NCI-H2107 treated with DMSO at 0.1 percent for 48 hours (cell line): ENCODE data around the gene ECM2.

Source experiments
- DNase-seq: peaks from one replicate; lab custom pipeline; 2025; ENCODE audit not compliant: unreplicated experiment; lab: John Stamatoyannopoulos, UW

The ECM2 gene

DNA sequence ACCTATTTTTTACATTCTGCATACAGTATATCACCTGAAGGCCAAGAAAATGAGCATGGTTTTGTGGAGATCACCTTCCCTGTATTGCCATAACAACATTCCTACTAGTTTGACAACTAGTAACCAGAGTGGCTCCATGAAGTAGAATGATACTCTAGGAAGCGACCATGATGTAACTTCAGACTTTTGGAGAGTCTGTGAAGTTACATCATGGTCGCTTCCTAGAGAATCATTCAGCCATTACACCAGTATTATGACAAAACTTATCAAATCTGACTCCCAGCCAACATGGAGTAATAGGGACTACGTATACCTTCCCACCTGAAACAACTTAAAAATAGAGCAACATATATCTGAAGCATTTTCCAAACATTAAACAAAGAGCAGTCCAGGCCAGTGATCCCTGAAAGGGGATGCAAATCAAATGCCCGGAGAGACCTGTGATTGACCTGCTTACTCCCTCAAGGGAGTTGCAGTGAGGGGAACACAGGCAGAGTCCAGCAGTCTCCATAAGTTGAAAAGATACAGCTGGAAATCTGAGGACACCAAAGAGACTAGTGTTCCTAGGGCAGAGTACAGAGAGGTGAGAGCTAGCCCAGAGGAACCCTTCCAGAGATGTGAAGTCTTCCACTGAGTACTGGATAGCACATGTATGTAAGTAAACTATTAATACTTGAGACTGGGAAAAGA, 7.8 kb downstream of the ECM2 start:
- DNase-seq: no peak

DNA sequence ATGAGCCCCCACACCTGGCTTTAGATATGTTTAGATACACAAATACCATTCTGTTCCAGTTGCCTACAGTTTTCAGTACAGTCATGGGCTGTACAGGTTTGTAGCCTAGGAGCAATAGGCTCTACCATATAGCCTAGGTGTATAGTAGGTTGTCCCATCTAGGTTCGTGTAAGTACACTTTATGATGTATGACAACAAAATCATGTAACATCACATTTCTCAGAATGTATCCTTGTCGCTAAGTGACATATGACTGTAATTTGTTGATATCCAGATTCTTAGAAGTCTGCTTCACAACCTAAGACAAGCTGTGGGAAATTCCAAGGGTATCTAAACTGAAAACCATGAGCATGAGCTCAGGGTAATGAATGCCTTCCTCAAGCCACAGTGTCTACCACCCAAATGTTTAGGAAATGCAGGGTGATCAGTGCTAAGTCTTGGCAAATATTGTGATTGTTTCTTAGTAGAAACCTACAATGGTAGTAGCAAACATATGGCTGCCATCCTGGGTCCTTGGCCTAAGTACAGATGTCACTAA, 8.4 kb downstream of the ECM2 start:
- no peak for DNase-seq

DNA sequence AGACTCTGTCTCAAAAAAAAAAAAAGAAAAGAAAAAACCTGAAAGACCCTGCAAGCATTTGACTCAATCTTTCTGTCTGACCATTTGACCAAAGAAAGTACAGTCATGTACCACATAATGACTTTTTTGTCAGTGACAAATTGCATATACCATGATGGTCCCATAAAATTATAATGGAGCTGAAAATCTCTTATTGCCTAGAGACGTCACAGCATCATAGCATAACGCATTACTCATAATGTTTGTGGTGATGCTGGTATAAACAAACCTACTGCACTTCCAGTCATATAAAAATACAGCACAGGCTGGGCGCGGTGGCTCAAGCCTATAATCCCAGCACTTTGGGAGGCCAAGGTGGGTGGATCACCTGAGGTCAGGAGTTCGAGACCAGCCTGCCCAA, 10.5 kb downstream of the ECM2 start:
- DNase-seq: no peak

GRCh38 chr9:92524881-92525280, 10.9 kb downstream of the ECM2 start:
- DNase-seq: no peak

DNA sequence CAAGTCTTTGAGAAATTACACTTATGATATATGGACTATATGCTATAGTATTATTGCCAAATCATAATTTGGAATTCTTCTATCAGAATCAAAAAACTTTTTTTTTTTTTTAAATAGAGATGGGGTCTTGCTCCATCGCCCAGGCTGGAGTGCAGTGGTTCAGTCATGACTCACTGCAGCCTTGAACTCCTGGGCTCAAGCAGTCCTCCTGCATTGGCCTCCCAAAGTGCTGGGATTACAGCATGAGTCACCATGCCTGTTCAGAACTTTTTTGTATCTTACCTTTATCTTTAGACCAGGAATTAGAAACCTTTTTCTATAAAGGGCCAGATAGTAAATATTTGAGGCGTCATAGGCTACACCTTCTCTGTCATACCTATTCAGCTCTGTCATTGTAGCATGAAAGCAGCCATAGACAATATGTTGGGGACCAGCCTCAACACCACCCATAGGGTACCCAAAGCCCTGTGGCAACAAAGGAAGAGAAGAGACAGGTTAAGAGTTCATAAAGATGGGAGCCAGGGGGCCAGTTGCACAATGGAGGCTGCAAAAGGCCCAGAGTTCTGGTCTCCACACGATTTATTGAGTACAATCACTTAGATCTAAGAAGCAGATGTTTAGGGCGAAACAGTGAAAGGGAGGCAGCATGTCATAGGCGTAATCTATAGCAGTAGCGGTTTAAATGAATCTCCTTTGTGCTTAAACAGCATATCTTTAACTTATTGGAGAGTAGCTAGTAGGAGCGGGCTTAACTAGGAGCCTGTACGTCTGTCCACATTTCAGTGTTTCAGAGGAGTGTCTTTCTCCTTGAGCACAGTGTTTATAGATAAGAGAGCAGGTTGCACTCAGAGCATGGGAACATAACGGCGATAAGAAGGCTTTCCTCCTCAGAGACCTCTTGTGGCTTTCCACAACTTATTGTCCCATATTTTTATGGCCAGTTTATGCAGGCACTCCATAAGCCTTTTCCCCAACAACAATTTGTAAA, 12.5 kb downstream of the ECM2 start:
- DNase-seq: peak; percentile 45

- no peak for DNase-seq
Observed at GRCh38 chr9:92520837-92521236, 15.0 kb downstream of the ECM2 start.

DNA sequence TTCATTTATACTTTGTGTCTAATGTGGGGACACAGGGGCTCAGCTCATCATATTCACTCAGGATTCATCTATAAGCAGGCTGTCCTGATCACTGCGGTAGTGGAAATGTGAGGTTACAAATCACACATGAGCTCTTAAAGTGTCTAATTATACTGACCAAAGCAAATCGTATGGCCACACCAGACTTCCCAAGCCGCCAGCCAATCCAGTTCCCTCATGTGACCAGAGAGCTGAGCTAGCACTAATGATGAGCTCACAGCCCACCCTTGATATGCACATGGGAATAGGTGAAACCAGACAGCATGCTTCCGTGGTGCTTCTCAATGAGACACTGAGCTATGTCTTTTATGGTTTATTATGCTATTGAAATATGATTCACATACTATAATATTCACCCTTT, 17.6 kb downstream of the ECM2 start:
- no peak for DNase-seq

GRCh38 chr9:92517046-92517445, 18.7 kb downstream of the ECM2 start:
- no peak for DNase-seq

GRCh38 chr9:92516521-92516920, 19.3 kb downstream of the ECM2 start:
- no peak for DNase-seq

DNA sequence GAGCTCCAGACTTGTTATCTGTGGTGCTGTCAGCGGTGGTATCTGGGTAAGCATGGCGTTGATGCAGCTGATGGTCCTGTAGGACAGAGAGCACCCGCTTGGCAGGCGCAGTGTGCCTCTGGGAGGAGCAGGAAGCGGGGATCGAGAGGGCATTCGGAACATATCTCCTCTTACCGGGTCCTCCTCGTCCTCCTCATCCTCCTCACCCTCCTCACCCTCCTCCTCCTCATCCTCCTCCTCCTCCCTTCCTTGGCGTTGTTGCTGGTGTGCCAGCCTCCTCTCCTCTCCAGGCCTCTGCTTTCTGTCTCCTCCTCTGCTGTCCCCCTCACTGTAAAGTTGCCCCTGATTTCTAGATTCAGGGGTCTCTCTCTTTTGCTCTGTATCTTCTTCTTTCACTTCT, 21.2 kb downstream of the ECM2 start:
- no peak for DNase-seq

- no peak for DNase-seq
Observed at GRCh38 chr9:92513349-92513748, 22.4 kb downstream of the ECM2 start.

- DNase-seq: no peak
Observed at GRCh38 chr9:92512622-92513021, 23.2 kb downstream of the ECM2 start.

GRCh38 chr9:92510747-92511146, 25.0 kb downstream of the ECM2 start:
- no peak for DNase-seq

DNA sequence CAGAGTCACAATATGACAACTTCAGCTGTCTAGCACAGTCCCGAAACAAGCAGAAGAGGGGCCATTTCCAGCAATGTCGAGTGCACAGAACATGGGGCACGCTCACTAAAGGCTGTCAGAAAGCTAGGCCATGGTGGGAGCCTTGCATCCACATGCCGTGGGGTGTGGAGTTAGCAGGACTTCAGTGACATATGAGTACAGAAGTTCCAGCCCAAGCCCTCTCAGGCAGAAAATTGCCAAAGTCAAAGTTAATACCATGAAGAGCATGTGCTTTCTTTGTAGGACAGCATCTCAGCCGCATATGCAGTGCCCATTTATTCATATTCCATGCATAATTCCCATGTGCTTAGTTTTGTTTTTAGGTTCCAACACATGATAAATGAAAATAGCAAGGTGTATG, 26.7 kb downstream of the ECM2 start:
- DNase-seq: no peak

GRCh38 chr9:92508018-92508820, 27.6 kb downstream of the ECM2 start:
- DNase-seq: no peak

GRCh38 chr9:92507496-92507895, 28.3 kb downstream of the ECM2 start:
- DNase-seq: no peak

- DNase-seq: no peak
Observed at GRCh38 chr9:92507005-92507404, 28.8 kb downstream of the ECM2 start.

DNA sequence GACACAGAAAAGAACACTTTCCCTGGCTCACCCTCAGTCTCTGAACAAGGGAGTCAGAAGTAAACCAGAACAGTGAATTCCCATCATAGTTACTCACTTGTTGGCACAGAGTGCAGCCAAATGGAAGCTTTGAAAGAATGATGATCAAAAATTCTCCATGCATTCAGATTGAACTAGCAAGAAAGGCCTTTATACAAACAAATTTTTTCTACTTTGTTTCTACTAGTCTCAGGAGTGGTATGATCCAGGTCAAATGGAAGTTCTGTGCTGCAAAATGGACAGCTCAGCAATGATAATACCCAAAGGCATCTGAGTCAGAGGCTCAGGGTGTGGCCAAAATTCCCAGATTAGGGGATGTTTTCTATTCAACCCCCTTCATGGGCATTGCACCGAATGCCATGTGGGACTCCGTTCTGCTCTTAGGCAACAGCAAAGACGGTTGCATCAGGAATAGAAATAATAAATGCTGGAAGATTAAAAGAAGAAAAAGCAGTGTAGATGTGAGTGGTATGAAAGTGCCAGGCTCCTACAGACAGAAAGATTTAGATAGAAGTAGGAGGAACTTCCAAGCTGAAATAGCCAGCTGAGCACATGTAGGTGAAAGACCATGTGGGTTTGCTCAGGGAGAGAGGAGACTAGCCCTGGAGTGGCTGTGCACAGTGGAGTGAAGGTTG, 29.5 kb downstream of the ECM2 start:
- DNase-seq: no peak

GRCh38 chr9:92504881-92505280, 30.9 kb downstream of the ECM2 start:
- no peak for DNase-seq

GRCh38 chr9:92503156-92503555, 32.6 kb downstream of the ECM2 start:
- no peak for DNase-seq
